Measurements from ENCODE around the gene NDUFB3.

GRCh38 chr2:201074996-201075395 lies 3.2 kb downstream of the NDUFB3 start:
- TF ChIP-seq ZNF274 (IDR thresholded peaks at IDR 0.05; ENCODE audit: low read depth, low read length) = no peak
- TF ChIP-seq SUZ12 (IDR thresholded peaks at IDR 0.05; ENCODE audit: extremely low read depth, insufficient read depth, insufficient read length) = no peak
